Endodermal cell (in vitro differentiated cells): ENCODE data around the gene STK32B. TPM values are rescaled to one million over a fixed set of nuclear protein-coding genes. Genes with fewer than 3 reads are reported as not detected.
A peak's percentile ranks its signal among the peaks of the same experiment; 100 is the strongest.

Experiments used
- DNase-seq: peaks from one replicate; pipeline ENCODE4 v3.0.0-alpha.2; 2017
- H3K27ac ChIP-seq: 2 replicates; pipeline ENCODE4 v1.5.1; 2013; ENCODE audit warnings: mild to moderate bottlenecking, low read depth, low read length, moderate library complexity
- H3K27me3 ChIP-seq: 2 replicates; pipeline ENCODE4 v1.6.1; 2013; ENCODE audit warnings: mild to moderate bottlenecking, low read length, moderate library complexity; ENCODE audit not compliant: insufficient read depth, control insufficient read depth, poor library complexity, severe bottlenecking
- H3K36me3 ChIP-seq: 2 replicates; pipeline ENCODE4 v1.7.0; 2013; ENCODE audit warnings: mild to moderate bottlenecking, low read length, moderate library complexity; ENCODE audit not compliant: control insufficient read depth, insufficient read depth
- H3K4me1 ChIP-seq: one replicate; pipeline ENCODE4 v1.7.0; 2013; ENCODE audit warnings: low read length; ENCODE audit not compliant: control insufficient read depth, insufficient read depth
- H3K4me3 ChIP-seq: 2 replicates; pipeline ENCODE4 v1.5.1; 2013; ENCODE audit warnings: mild to moderate bottlenecking, low read length, moderate library complexity
- H3K9ac ChIP-seq: 2 replicates; pipeline ENCODE4 v1.6.1; 2013; ENCODE audit warnings: mild to moderate bottlenecking, low read length, moderate library complexity; ENCODE audit not compliant: poor library complexity, severe bottlenecking; ENCODE audit errors: extremely low read depth
- H3K9me3 ChIP-seq: 2 replicates; pipeline ENCODE4 v1.6.1; 2013; ENCODE audit warnings: mild to moderate bottlenecking, low read length, moderate library complexity; ENCODE audit not compliant: control insufficient read depth
- H3K27ac Mint-ChIP-seq: 2 replicates; pipeline ENCODE4 v1.8.0; 2020; ENCODE audit warnings: mixed read lengths
- H3K27me3 Mint-ChIP-seq: 2 replicates; pipeline ENCODE4 v1.8.0; 2021; ENCODE audit warnings: mild to moderate bottlenecking, mixed read lengths; ENCODE audit not compliant: insufficient read depth
- H3K36me3 Mint-ChIP-seq: 2 replicates; pipeline ENCODE4 v1.8.0; 2020; ENCODE audit warnings: low read depth, mixed read lengths
- H3K4me1 Mint-ChIP-seq: 2 replicates; pipeline ENCODE4 v1.8.0; 2020; ENCODE audit warnings: mixed read lengths
- H3K4me3 Mint-ChIP-seq: 2 replicates; pipeline ENCODE4 v1.8.0; 2020; ENCODE audit warnings: mild to moderate bottlenecking, moderate library complexity, mixed read lengths
- H3K9me3 Mint-ChIP-seq: 2 replicates; pipeline ENCODE4 v1.8.0; 2020; ENCODE audit warnings: mild to moderate bottlenecking, mixed read lengths
- WGBS, 2 experiments: methylation state at CpG; one replicate each; pipeline versions ENCODE4 v1.1.5 to v1.1.7; 2013; ENCODE audit warnings: missing lambda C conversion rate in 2 of 2, mixed read lengths in 1 of 2; ENCODE audit not compliant: insufficient coverage in 1 of 2, insufficient read length in 1 of 2; 5-methylcytosine and 5-hydroxymethylcytosine counted together
- total RNA-seq, 2 donors: library from RNA; stranded (reverse); fragmentation: NEBNext Ultra II Directional in 1 of 2; extraction: Animal tissue kit (Norgen Biotek cat#: 25700) in 1 of 2; gene quantifications; 2 replicates in 1 of 2; 3 replicates in 1 of 2; pipeline ENCODE4 v1.2.1, GENCODE V29; 2021
- TF ChIP-seq, protein P1 (sequence below): fragments of 200-600 bp; sonication (generic); conservative IDR thresholded peaks from 2 replicates; pipeline ENCODE4 v1.5.0; 2021; ENCODE audit warnings: antibody characterized with exemption, mild to moderate bottlenecking

STK32B gene
- total RNA-seq, 2 donors from 2014 or later = 1.4 to 1.5 TPM

DNA sequence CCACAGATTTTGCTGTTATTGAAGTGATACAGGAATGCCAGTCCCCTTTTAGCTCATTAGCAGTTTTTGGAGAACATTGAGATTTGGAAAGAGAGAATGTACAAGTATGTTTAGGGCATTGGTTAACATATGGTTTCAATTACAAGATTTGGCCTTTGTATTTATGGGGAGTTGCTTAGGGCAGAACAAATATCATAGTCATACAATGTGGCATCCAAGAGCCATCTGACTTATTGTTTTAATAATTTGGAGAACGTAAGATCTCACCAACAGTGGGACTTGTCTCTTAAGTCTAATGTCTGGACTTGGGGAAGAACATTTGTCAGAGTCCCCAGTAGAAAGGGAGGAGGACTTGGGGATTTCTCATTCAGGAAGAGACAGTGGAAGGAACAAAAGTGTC is 166.1 kb downstream of the STK32B start:
- Histone ChIP-seq H3K9me3 (peaks cover 8% of the 10 kb centered on the region), H3K9ac (no peak overlapping the region), H3K36me3 (no peaks in the 10 kb centered on the region), H3K4me1 (no peaks in the 10 kb centered on the region), H3K4me3 (no peak overlapping the region), H3K27ac (no peak overlapping the region), H3K27me3 (no peaks in the 10 kb centered on the region)
- H3K36me3 Mint-ChIP-seq = no peaks in the 10 kb centered on the region
- H3K4me3 Mint-ChIP-seq = no peak overlapping the region
- H3K27me3 Mint-ChIP-seq = no peaks in the 10 kb centered on the region
- no peak overlapping the region for H3K27ac Mint-ChIP-seq
- WGBS, 2 experiments = 86 to 90% methylated on average over 1 of the region's 1 CpG
- H3K9me3 Mint-ChIP-seq = peaks cover 16% of the 10 kb centered on the region
- H3K4me1 Mint-ChIP-seq = no peaks in the 10 kb centered on the region
- no peak for DNase-seq
- TF ChIP-seq, protein P1, sequence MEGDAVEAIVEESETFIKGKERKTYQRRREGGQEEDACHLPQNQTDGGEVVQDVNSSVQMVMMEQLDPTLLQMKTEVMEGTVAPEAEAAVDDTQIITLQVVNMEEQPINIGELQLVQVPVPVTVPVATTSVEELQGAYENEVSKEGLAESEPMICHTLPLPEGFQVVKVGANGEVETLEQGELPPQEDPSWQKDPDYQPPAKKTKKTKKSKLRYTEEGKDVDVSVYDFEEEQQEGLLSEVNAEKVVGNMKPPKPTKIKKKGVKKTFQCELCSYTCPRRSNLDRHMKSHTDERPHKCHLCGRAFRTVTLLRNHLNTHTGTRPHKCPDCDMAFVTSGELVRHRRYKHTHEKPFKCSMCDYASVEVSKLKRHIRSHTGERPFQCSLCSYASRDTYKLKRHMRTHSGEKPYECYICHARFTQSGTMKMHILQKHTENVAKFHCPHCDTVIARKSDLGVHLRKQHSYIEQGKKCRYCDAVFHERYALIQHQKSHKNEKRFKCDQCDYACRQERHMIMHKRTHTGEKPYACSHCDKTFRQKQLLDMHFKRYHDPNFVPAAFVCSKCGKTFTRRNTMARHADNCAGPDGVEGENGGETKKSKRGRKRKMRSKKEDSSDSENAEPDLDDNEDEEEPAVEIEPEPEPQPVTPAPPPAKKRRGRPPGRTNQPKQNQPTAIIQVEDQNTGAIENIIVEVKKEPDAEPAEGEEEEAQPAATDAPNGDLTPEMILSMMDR = no peak

DNA sequence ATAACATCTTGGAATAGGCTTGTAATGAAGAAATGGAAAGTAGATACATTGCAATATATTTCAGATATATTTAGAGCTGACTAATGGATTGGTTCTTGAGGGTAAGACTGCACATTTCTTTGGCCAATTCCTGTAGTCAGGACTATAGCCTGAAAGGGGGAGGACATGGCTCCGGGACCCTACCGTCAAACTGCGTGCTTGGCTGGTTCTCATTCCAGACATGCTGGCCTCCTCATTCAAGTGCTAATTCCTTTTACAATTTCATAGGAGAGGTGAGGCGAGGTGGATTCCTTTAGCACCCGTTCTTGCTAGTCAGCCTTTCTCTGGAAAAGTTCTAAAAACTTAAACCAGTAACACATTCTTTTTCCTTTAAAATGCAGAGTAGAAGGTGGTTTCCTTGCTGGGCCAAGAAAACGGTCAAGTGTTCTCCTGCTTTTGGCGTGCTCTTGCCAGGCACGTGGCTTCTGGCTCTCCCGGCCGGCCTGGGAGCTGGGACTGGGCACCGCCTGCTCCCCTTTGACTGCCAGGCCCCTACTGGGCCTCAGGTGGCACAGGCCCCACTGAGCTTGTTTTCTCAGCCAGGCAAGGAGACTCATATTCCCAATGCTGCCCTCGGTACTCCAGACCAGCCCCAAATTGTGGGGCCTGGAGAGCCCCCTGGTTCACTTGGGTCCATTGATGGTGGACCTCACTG is 167.2 kb downstream of the STK32B start:
- no peaks in the 10 kb centered on the region for H3K27me3 Mint-ChIP-seq
- 69 to 70% methylated on average over 8 to 12 of the region's 12 CpGs for WGBS, 2 experiments
- Histone ChIP-seq H3K27me3 (no peaks in the 10 kb centered on the region), H3K9ac (no peak overlapping the region), H3K27ac (no peak overlapping the region), H3K36me3 (no peaks in the 10 kb centered on the region), H3K4me1 (no peaks in the 10 kb centered on the region), H3K4me3 (no peak overlapping the region), H3K9me3 (peaks cover 9% of the 10 kb centered on the region)
- H3K4me1 Mint-ChIP-seq = no peaks in the 10 kb centered on the region
- no peaks in the 10 kb centered on the region for H3K36me3 Mint-ChIP-seq
- DNase-seq = no peak
- H3K27ac Mint-ChIP-seq = no peak overlapping the region
- peaks cover 24% of the 10 kb centered on the region for H3K9me3 Mint-ChIP-seq
- TF ChIP-seq, protein P1 = no peak
- H3K4me3 Mint-ChIP-seq = no peak overlapping the region

DNA sequence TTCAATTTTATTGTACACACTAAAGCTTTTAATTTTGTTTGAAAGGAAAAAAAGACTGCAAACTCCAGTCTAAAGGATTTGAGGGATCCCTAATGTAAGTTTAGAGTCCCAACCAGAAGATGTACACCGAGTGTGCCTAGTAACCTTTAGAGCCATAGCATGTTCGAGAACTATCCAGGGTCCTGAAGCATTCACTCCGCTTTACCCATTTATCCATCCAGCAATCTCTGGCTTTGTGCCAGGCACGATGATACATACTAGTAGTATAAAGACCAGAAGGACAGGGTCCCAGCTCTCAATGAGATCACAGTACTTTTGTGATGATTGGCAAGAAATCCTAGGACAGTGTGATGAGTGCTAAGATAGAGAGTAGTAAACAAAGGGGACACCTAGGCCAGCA is 168.7 kb downstream of the STK32B start:
- DNase-seq = peak; percentile 66
- Mint-ChIP-seq H3K4me3 (no peak overlapping the region), H3K9me3 (peaks cover 24% of the 10 kb centered on the region), H3K36me3 (no peaks in the 10 kb centered on the region), H3K27ac (no peak overlapping the region), H3K4me1 (no peaks in the 10 kb centered on the region), H3K27me3 (no peaks in the 10 kb centered on the region)
- Histone ChIP-seq H3K9ac (no peak overlapping the region), H3K9me3 (peaks cover 9% of the 10 kb centered on the region), H3K4me3 (no peak overlapping the region), H3K36me3 (no peaks in the 10 kb centered on the region), H3K27ac (no peak overlapping the region), H3K4me1 (no peaks in the 10 kb centered on the region), H3K27me3 (no peaks in the 10 kb centered on the region)
- TF ChIP-seq, protein P1 = no peak
- 77 to 90% methylated on average over 3 to 4 of the region's 4 CpGs for WGBS, 2 experiments
